ENCODE data around the gene MFSD2B. TPM values are rescaled to one million over a fixed set of nuclear protein-coding genes. Genes with fewer than 3 reads are reported as not detected.
A peak's percentile ranks its signal among the peaks of the same experiment; 100 is the strongest.

MFSD2B gene
- total RNA-seq, 1 experiment from 2014 or later: 0.23 TPM

DNA sequence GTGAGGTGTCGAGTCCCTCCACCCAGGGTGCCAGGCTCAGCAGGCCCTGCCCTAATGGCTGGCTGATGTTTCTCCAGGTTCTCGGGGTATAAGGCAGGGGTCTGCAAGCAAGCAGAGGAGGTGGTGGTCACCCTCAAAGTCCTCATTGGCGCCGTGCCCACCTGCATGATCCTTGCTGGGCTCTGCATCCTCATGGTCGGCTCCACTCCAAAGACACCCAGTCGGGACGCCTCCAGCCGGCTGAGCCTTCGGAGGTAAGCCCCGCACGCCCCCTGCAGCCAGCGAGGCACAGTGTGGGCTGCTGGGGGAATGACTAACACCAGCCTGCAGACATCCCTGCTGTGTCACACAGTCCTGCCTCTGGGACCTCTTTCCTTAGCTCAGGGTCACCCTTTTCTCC is 14.1 kb downstream of the MFSD2B start:
- Histone ChIP-seq H3K9me3 (ENCODE audit: control insufficient read depth, insufficient read depth, low read depth, low read length) (no peaks in the 10 kb centered on the region), H3K4me3 (ENCODE audit: low read depth in 2 of 2, low read length in 2 of 2) (no peak overlapping the region), H3K27ac (ENCODE audit: low read length) (no peak overlapping the region), H3K4me1 (ENCODE audit: control insufficient read depth, insufficient read depth, low read length) (no peaks in the 10 kb centered on the region), H3K27me3 (ENCODE audit: control insufficient read depth, insufficient read depth, low read length) (no peaks in the 10 kb centered on the region), H3K36me3 (ENCODE audit: control insufficient read depth, insufficient read depth, low read length) (peaks cover under 1% of the 10 kb centered on the region; the same call in 1 of the 2 replicates)
- DNase-seq (ENCODE audit: low read depth, low spot score): no peak
- no peak for TF ChIP-seq SIN3A (IDR thresholded peaks at IDR 0.05; ENCODE audit: borderline replicate concordance, insufficient read depth, low read depth, low read length)
- no peak for TF ChIP-seq REST (IDR thresholded peaks at IDR 0.05; ENCODE audit: insufficient read depth in 1 of 2, low read depth in 2 of 2, low read length in 1 of 2)
- TF ChIP-seq POLR2AphosphoS5 (IDR thresholded peaks at IDR 0.05; ENCODE audit: low read depth, low read length): no peak
- no peak for TF ChIP-seq TCF7L2 (IDR thresholded peaks at IDR 0.05; ENCODE audit: low read depth, low read length)
- TF ChIP-seq, protein P1, sequence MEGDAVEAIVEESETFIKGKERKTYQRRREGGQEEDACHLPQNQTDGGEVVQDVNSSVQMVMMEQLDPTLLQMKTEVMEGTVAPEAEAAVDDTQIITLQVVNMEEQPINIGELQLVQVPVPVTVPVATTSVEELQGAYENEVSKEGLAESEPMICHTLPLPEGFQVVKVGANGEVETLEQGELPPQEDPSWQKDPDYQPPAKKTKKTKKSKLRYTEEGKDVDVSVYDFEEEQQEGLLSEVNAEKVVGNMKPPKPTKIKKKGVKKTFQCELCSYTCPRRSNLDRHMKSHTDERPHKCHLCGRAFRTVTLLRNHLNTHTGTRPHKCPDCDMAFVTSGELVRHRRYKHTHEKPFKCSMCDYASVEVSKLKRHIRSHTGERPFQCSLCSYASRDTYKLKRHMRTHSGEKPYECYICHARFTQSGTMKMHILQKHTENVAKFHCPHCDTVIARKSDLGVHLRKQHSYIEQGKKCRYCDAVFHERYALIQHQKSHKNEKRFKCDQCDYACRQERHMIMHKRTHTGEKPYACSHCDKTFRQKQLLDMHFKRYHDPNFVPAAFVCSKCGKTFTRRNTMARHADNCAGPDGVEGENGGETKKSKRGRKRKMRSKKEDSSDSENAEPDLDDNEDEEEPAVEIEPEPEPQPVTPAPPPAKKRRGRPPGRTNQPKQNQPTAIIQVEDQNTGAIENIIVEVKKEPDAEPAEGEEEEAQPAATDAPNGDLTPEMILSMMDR (IDR thresholded peaks at IDR 0.05): no peak; the same call in 1 of the 2 replicates
- ChIA-PET CTCF (no interaction called here), POLR2A (no interaction called here)
- peak; percentile 66 for ATAC-seq
- no TSS peak for BruUV-seq (replicated peaks)
- intact Hi-C loops (cut with micrococcal nuclease; ENCODE audit: unreplicated experiment) (no loop called here), in situ Hi-C loops (cut with HindIII; ENCODE audit: low pct_unique_long_range_greater_than_20kb, low sequenced_read_pairs) (no loop called here)

DNA sequence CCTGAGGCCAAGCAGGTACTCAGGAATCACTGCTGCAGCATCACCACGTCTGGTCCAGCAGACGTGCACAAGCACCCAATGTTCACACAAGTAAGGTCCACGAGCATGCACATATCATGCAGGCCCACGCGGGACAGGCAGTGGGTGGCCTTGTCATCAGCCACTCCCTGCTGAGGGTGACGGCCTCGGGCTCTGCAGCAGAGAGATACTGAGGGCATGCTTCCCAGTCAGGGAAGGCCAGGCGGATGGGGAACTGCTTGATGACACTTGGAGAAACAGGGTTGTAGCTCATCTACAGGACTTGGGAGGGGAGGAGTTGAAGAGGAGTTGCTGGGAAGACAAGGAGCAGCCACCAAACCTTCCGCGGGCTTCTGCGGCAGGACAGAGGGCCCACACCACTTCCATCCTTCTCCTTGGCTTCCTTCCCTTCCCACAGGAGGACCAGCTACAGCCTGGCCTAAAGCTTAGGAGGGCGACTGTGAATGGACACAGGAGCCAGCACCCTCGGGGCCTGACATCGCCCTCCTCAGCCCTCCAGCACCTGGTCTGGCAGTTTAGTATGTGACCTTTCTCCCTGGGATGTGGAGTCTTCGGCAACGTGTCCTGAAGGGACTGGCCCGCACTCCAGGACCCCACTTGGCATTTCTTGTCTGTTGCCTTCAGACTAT is 15.2 kb downstream of the MFSD2B start:
- ChIA-PET POLR2A (no interaction called here), CTCF (no interaction called here)

More for the DNA sequence above, 15.2 kb downstream of the MFSD2B start:
- in situ Hi-C loops (cut with HindIII; ENCODE audit: low pct_unique_long_range_greater_than_20kb, low sequenced_read_pairs): no loop called here
- no TSS peak for BruUV-seq (replicated peaks)
- H3K27ac ChIP-seq (ENCODE audit: low read length): no peak overlapping the region
- TF ChIP-seq REST (IDR thresholded peaks at IDR 0.05; ENCODE audit: insufficient read depth in 1 of 2, low read depth in 2 of 2, low read length in 1 of 2) (no peak), POLR2AphosphoS5 (IDR thresholded peaks at IDR 0.05; ENCODE audit: low read depth, low read length) (no peak), SIN3A (IDR thresholded peaks at IDR 0.05; ENCODE audit: borderline replicate concordance, insufficient read depth, low read depth, low read length) (no peak), TCF7L2 (IDR thresholded peaks at IDR 0.05; ENCODE audit: low read depth, low read length) (no peak)
- TF ChIP-seq, protein P1 (IDR thresholded peaks at IDR 0.05): no peak
- H3K27me3 ChIP-seq (ENCODE audit: control insufficient read depth, insufficient read depth, low read length): no peaks in the 10 kb centered on the region
- H3K36me3 ChIP-seq (ENCODE audit: control insufficient read depth, insufficient read depth, low read length): peaks cover 3% of the 10 kb centered on the region; the same call in 1 of the 2 replicates
- H3K4me3 ChIP-seq (ENCODE audit: low read depth in 2 of 2, low read length in 2 of 2): no peak overlapping the region
- DNase-seq (ENCODE audit: low read depth, low spot score): no peak
- no peaks in the 10 kb centered on the region for H3K4me1 ChIP-seq (ENCODE audit: control insufficient read depth, insufficient read depth, low read length)
- no peaks in the 10 kb centered on the region for H3K9me3 ChIP-seq (ENCODE audit: control insufficient read depth, insufficient read depth, low read depth, low read length)
- intact Hi-C loops (cut with micrococcal nuclease; ENCODE audit: unreplicated experiment): no loop called here
- no peak for ATAC-seq

Data from Panc1 (cell line).